Testis (tissue), 2 donors: ENCODE results near the gene FRAS1.

Source experiments
- CTCF ChIP-seq, 3 experiments: fragments of 450-650 bp in 2 of 3; fragments of 200-600 bp in 1 of 3; sonication (generic) in 1 of 3; IDR thresholded peaks; one replicate each; pipeline ENCODE4 v1.5.1; 2016 to 2019; ENCODE audit warnings: antibody characterized with exemption in 3 of 3, mild to moderate bottlenecking in 2 of 3, moderate library complexity in 1 of 3
- POLR2A ChIP-seq: fragments of 450-650 bp; IDR thresholded peaks from one replicate; pipeline ENCODE4 v1.6.1; 2017; ENCODE audit warnings: antibody characterized with exemption, mild to moderate bottlenecking, moderate library complexity

GRCh38 chr4:78254893-78255292 is 197.8 kb downstream of the FRAS1 start:
- TF ChIP-seq POLR2A (no peak), CTCF (IDR thresholded peaks at IDR 0.05) (no peak)
